ENCODE results near the gene TBC1D1.

GRCh38 chr4:37858872-37859271, 32.0 kb upstream of the TBC1D1 start:
- TF ChIP-seq CTCF (IDR thresholded peaks at IDR 0.05 in 4 of 5, conservative IDR thresholded peaks at IDR 0.05 in 1 of 5): no peak
- TF ChIP-seq POLR2A (IDR thresholded peaks at IDR 0.05): no peak
